H1 (cell line): ENCODE data around the gene CCSER2. TPM values are rescaled to one million over a fixed set of nuclear protein-coding genes. Genes with fewer than 3 reads are reported as not detected.

Experiments used
- CTCF ChIA-PET: fragments of 300-600 bp; sonication (Branson Sonifier 250); formaldehyde crosslinking; loops from one replicate; lab custom pipeline; 2021; ENCODE audit not compliant: partially characterized antibody; lab: Charles Lee
- POLR2A ChIA-PET: fragments of 300-600 bp; sonication (Branson Sonifier 250); formaldehyde crosslinking; loops from one replicate; lab custom pipeline; 2021; ENCODE audit warnings: inconsistent platforms; ENCODE audit not compliant: partially characterized antibody; lab: Charles Lee
- DNase-seq, 2 experiments: peaks; one replicate each; pipeline versions ENCODE4 v3.0.0 to v3.0.0-alpha.2; 2010 to 2022; ENCODE audit warnings: low spot score in 2 of 2, low read depth in 1 of 2, mixed read lengths in 1 of 2
- FAIRE-seq: peaks from 2 replicates; lab custom pipeline; 2011; peaks lifted over from hg19 to GRCh38; lab: Jason Lieb, UNC
- H2AFZ ChIP-seq: 2 replicates; pipeline ENCODE4 v1.8.1; 2012; ENCODE audit warnings: low read length, inconsistent platforms
- H2AK5ac ChIP-seq: 2 replicates; pipeline ENCODE4 v1.6.1; 2013; ENCODE audit warnings: low read depth, low read length
- H2BK120ac ChIP-seq: replicated peaks from 2 replicates; pipeline ENCODE3; 2013; ENCODE audit warnings: low read depth, low read length, inconsistent platforms
- H2BK12ac ChIP-seq: 2 replicates; pipeline ENCODE4 v1.6.1; 2013; ENCODE audit warnings: low read depth, low read length
- H2BK15ac ChIP-seq: 2 replicates; pipeline ENCODE4 v1.6.1; 2013; ENCODE audit warnings: low read length
- H2BK20ac ChIP-seq: 2 replicates; pipeline ENCODE4 v1.6.1; 2013; ENCODE audit warnings: low read length
- H2BK5ac ChIP-seq: 2 replicates; pipeline ENCODE4 v1.6.1; 2013; ENCODE audit warnings: low read depth, low read length
- H3K14ac ChIP-seq: 2 replicates; pipeline ENCODE4 v1.6.1; 2013; ENCODE audit warnings: inconsistent platforms; ENCODE audit not compliant: insufficient read length
- H3K18ac ChIP-seq: 2 replicates; pipeline ENCODE4 v1.6.1; 2013; ENCODE audit warnings: low read length; ENCODE audit errors: extremely low read depth
- H3K23ac ChIP-seq: 2 replicates; pipeline ENCODE4 v1.6.1; 2013; ENCODE audit warnings: inconsistent platforms; ENCODE audit not compliant: insufficient read length
- H3K23me2 ChIP-seq: 2 replicates; pipeline ENCODE4 v1.6.1; 2013; ENCODE audit warnings: low read depth, low read length
- H3K27ac ChIP-seq: 2 replicates; pipeline ENCODE4 v1.6.1; 2011; ENCODE audit warnings: low read depth, low read length, inconsistent platforms
- H3K27me3 ChIP-seq, 4 experiments: replicated peaks in 1 of 4; 1 replicate in 1 of 4; 2 replicates in 3 of 4; pipeline versions ENCODE4 v1.6.1 to v1.8.1; 2011 to 2013; ENCODE audit warnings: low read length in 3 of 4, mild to moderate bottlenecking in 3 of 4, inconsistent platforms in 2 of 4, mixed read lengths in 2 of 4, moderate library complexity in 1 of 4; ENCODE audit not compliant: control insufficient read depth in 3 of 4, insufficient read depth in 3 of 4; ENCODE audit errors: extremely low read depth in 1 of 4
- H3K36me3 ChIP-seq, 4 experiments: 2 replicates each; pipeline versions ENCODE4 v1.6.1 to v1.8.1; 2011 to 2013; ENCODE audit warnings: mild to moderate bottlenecking in 4 of 4, low read length in 3 of 4, moderate library complexity in 2 of 4, control low read depth in 1 of 4, inconsistent platforms in 1 of 4; ENCODE audit not compliant: insufficient read depth in 4 of 4, control insufficient read depth in 2 of 4
- H3K4ac ChIP-seq: replicated peaks from 2 replicates; pipeline ENCODE3; 2013; ENCODE audit warnings: low read length, low read depth, mixed read lengths, inconsistent platforms; ENCODE audit not compliant: insufficient read length
- H3K4me1 ChIP-seq, 4 experiments: replicated peaks in 1 of 4; 1 replicate in 1 of 4; 2 replicates in 3 of 4; pipeline versions ENCODE4 v1.6.1 to v1.8.1; 2011 to 2013; ENCODE audit warnings: low read length in 3 of 4, inconsistent platforms in 2 of 4, mixed read lengths in 1 of 4; ENCODE audit not compliant: insufficient read depth in 4 of 4, control insufficient read depth in 3 of 4
- H3K4me2 ChIP-seq, 2 experiments: 2 replicates each; pipeline versions ENCODE4 v1.6.1 to v1.8.1; 2011 to 2013; ENCODE audit warnings: low read depth in 2 of 2, low read length in 2 of 2, control low read depth in 1 of 2, inconsistent platforms in 1 of 2, mild to moderate bottlenecking in 1 of 2; ENCODE audit not compliant: insufficient read depth in 1 of 2
- H3K4me3 ChIP-seq, 4 experiments: fragments of 200-600, 300-600 bp in 1 of 4; sonication (generic), shearing (Covaris generic), sonication (Bioruptor Twin) in 1 of 4; 2 replicates each; pipeline versions ENCODE4 v1.5.1 to v1.8.1; 2011 to 2016; ENCODE audit warnings: low read length in 4 of 4, low read depth in 3 of 4, control low read depth in 2 of 4, inconsistent platforms in 2 of 4, mild to moderate bottlenecking in 2 of 4, mixed read lengths in 1 of 4, moderate library complexity in 1 of 4; ENCODE audit not compliant: insufficient read depth in 2 of 4; ENCODE audit errors: extremely low read depth in 1 of 4
- H3K56ac ChIP-seq: replicated peaks from 2 replicates; pipeline ENCODE3; 2013; ENCODE audit warnings: low read depth, mild to moderate bottlenecking, mixed read lengths, low read length, inconsistent platforms; ENCODE audit not compliant: insufficient read length
- H3K79me1 ChIP-seq: 2 replicates; pipeline ENCODE4 v1.6.1; 2013; ENCODE audit warnings: low read depth, low read length, control low read depth
- H3K79me2 ChIP-seq, 2 experiments: 2 replicates each; pipeline versions ENCODE4 v1.6.1 to v1.8.1; 2012 to 2013; ENCODE audit warnings: low read length in 2 of 2, mild to moderate bottlenecking in 2 of 2, inconsistent platforms in 1 of 2; ENCODE audit not compliant: insufficient read depth in 2 of 2, control insufficient read depth in 1 of 2
- H3K9ac ChIP-seq, 4 experiments: replicated peaks in 1 of 4; 1 replicate in 1 of 4; 2 replicates in 3 of 4; pipeline versions ENCODE4 v1.6.1 to v1.8.1; 2011 to 2013; ENCODE audit warnings: low read depth in 3 of 4, low read length in 3 of 4, control low read depth in 2 of 4, mild to moderate bottlenecking in 2 of 4, moderate library complexity in 2 of 4, inconsistent platforms in 1 of 4; ENCODE audit errors: extremely low read depth in 1 of 4
- H3K9me3 ChIP-seq, 2 experiments: 2 replicates each; pipeline versions ENCODE4 v1.6.1 to v1.8.1; 2012 to 2013; ENCODE audit warnings: mild to moderate bottlenecking in 2 of 2, moderate library complexity in 2 of 2, control low read depth in 1 of 2, inconsistent platforms in 1 of 2, low read depth in 1 of 2, low read length in 1 of 2, mixed read lengths in 1 of 2; ENCODE audit not compliant: insufficient read depth in 2 of 2
- H4K20me1 ChIP-seq, 2 experiments: replicated peaks in 1 of 2; 2 replicates each; pipeline versions ENCODE3 to v1.8.1; 2011 to 2013; ENCODE audit warnings: inconsistent platforms in 2 of 2, low read length in 2 of 2, mild to moderate bottlenecking in 1 of 2; ENCODE audit not compliant: insufficient read depth in 2 of 2, control insufficient read depth in 1 of 2
- H4K5ac ChIP-seq: 2 replicates; pipeline ENCODE4 v1.6.1; 2013; ENCODE audit warnings: low read length, low read depth, mixed read lengths, inconsistent platforms; ENCODE audit not compliant: insufficient read length
- H4K8ac ChIP-seq: 2 replicates; pipeline ENCODE4 v1.8.0; 2013; ENCODE audit warnings: mild to moderate bottlenecking, moderate library complexity, low read length, inconsistent platforms; ENCODE audit not compliant: insufficient read depth; ENCODE audit errors: extremely low read depth
- H4K91ac ChIP-seq: replicated peaks from 2 replicates; pipeline ENCODE3; 2013; ENCODE audit warnings: low read length, mixed read lengths, inconsistent platforms; ENCODE audit not compliant: insufficient read length
- ASH2L ChIP-seq: fragments of 200-600, 300-600 bp; sonication (generic); IDR thresholded peaks from one replicate; pipeline ENCODE4 v1.7.1; 2017; ENCODE audit warnings: low read length
- CBX5 ChIP-seq: fragments of 300-800, 300-1000 bp; sonication (generic); IDR thresholded peaks from 2 replicates; pipeline ENCODE4 v1.7.1; 2016; ENCODE audit warnings: antibody characterized with exemption, low read length, low read depth
- CHD1 ChIP-seq: IDR thresholded peaks from 2 replicates; pipeline ENCODE4 v1.6.1; 2012; ENCODE audit warnings: low read depth, low read length, improper control_type of control experiment
- GTF2F1 ChIP-seq: IDR thresholded peaks from 2 replicates; pipeline ENCODE4 v1.6.1; 2012; ENCODE audit warnings: low read depth, low read length, improper control_type of control experiment, borderline replicate concordance
- HDAC2 ChIP-seq, 2 experiments: fragments of 300-600 bp in 1 of 2; sonication (generic) in 1 of 2; IDR thresholded peaks; 2 replicates each; pipeline ENCODE4 v1.6.1; 2011 to 2012; ENCODE audit warnings: low read depth in 2 of 2, low read length in 2 of 2, mild to moderate bottlenecking in 2 of 2, moderate library complexity in 2 of 2, borderline replicate concordance in 1 of 2, inconsistent platforms in 1 of 2
- HDAC6 ChIP-seq: IDR thresholded peaks from one replicate; pipeline ENCODE4 v1.7.1; 2012; ENCODE audit warnings: low read depth, mild to moderate bottlenecking, inconsistent platforms, low read length, moderate library complexity
- RNF2 ChIP-seq: fragments of 200-900, 300-1000 bp; sonication (generic); IDR thresholded peaks from 2 replicates; pipeline ENCODE4 v1.7.1; 2016; ENCODE audit warnings: borderline replicate concordance, low read depth, mild to moderate bottlenecking, antibody characterized with exemption, low read length; ENCODE audit not compliant: poor library complexity, severe bottlenecking; ENCODE audit errors: missing control alignments
- SIX5 ChIP-seq: IDR thresholded peaks from 2 replicates; pipeline ENCODE4 v1.6.1; 2011; ENCODE audit warnings: mild to moderate bottlenecking, low read depth, low read length
- TAF1 ChIP-seq: IDR thresholded peaks from 2 replicates; pipeline ENCODE4 v1.6.1; 2011; ENCODE audit warnings: mild to moderate bottlenecking, low read depth, low read length
- TBP ChIP-seq: IDR thresholded peaks from 2 replicates; pipeline ENCODE4 v1.6.1; 2011; ENCODE audit warnings: low read depth, low read length, improper control_type of control experiment
- TEAD4 ChIP-seq: IDR thresholded peaks from 2 replicates; pipeline ENCODE4 v1.6.1; 2012; ENCODE audit warnings: low read depth, low read length, inconsistent platforms, mixed read lengths
- WGBS, 2 experiments: shearing (Covaris generic) in 1 of 2; methylation state at CpG; one replicate each; pipeline versions ENCODE4 v1.1.6 to v1.1.7; 2013 to 2015; ENCODE audit warnings: low lambda C conversion rate in 2 of 2, mixed read lengths in 2 of 2, inconsistent platforms in 1 of 2, low coverage in 1 of 2, missing lambda C conversion rate in 1 of 2; ENCODE audit not compliant: insufficient replicate concordance in 2 of 2, insufficient coverage in 1 of 2, insufficient read length in 1 of 2; ENCODE audit errors: extremely low coverage in 1 of 2, missing lambda C conversion rate in 1 of 2; 5-methylcytosine and 5-hydroxymethylcytosine counted together
- polyA plus RNA-seq, 7 experiments: library from polyadenylated mRNA; depleted of rRNA in 3 of 7; stranded (reverse) in 5 of 7; unstranded in 2 of 7; fragments of >200 nt in 5 of 7; fragments of 200-250 nt in 2 of 7; gene quantifications; 1 replicate in 5 of 7; 2 replicates in 1 of 7; 4 replicates in 1 of 7; pipeline versions ENCODE4 v1.2.1 to v1.2.3, GENCODE V29; 2011 to 2013; ENCODE audit warnings: missing spikeins in 2 of 7, mixed read lengths in 2 of 7
- total RNA-seq: library from RNA; stranded (reverse); fragmentation: NEBNext Ultra II Directional; extraction: Animal tissue kit (Norgen Biotek cat#: 25700); gene quantifications from 2 replicates; pipeline ENCODE4 v1.2.1, GENCODE V29; 2021
- TF ChIP-seq, protein P1 (sequence below), 3 experiments: IDR thresholded peaks; 1 replicate in 2 of 3; 2 replicates in 1 of 3; pipeline versions ENCODE4 v1.5.1 to v1.6.1; 2011; ENCODE audit warnings: low read length in 3 of 3, mild to moderate bottlenecking in 3 of 3, inconsistent platforms in 2 of 3, low read depth in 1 of 3, moderate library complexity in 1 of 3; ENCODE audit not compliant: insufficient read depth in 1 of 3; ENCODE audit errors: control extremely low read depth in 1 of 3

Gene CCSER2
- total and polyA plus RNA-seq, 2 of the 8 experiments (the other 6 are each of a cell fraction or from before 2014, with no cell fraction given) = 6.9 to 30.5 TPM

GRCh38 chr10:84531396-84531795 is 203.0 kb downstream of the CCSER2 start:
- Histone ChIP-seq H2BK5ac (no peak overlapping the region), H2AFZ (no peak overlapping the region), H3K4me2 (no peak overlapping the region), H3K36me3 (no peaks in the 10 kb centered on the region; a peak in 1 of 8 replicates), H3K4me1 (peaks cover 0 to under 1% (median 0%) of the 10 kb centered on the region in 4 experiments; a peak in 1 of 7 replicates), H3K4ac (no peak overlapping the region), H3K9ac (no peak overlapping the region), H3K79me1 (no peaks in the 10 kb centered on the region), H2BK15ac (no peak overlapping the region), H4K91ac (no peak overlapping the region), H3K14ac (no peak overlapping the region), H3K18ac (no peak overlapping the region), H3K23ac (no peak overlapping the region), H2BK12ac (no peak overlapping the region), H3K23me2 (no peaks in the 10 kb centered on the region), H2BK20ac (no peak overlapping the region), H3K9me3 (peaks cover 0 to 2% of the 10 kb centered on the region in 2 experiments; a peak in 2 of 4 replicates), H3K79me2 (no peaks in the 10 kb centered on the region), H3K27me3 (no peaks in the 10 kb centered on the region), H4K5ac (no peak overlapping the region), H2BK120ac (no peak overlapping the region), H2AK5ac (no peak overlapping the region), H3K27ac (no peak overlapping the region), H3K56ac (no peak overlapping the region), H4K8ac (no peak overlapping the region), H3K4me3 (no peak overlapping the region), H4K20me1 (no peaks in the 10 kb centered on the region)
- CTCF ChIA-PET = interaction anchor here (0.9 to 26.4 kb wide), 8 partner anchors 9 to 295 kb away, joined by 3 to 558 read pairs (median 6); no protein-coding TSS in a partner anchor
- POLR2A ChIA-PET = no interaction called here
- FAIRE-seq (no peak), DNase-seq (no peak)
- WGBS, 2 experiments = 91% methylated on average over 2 of the region's 2 CpGs; no CpG with 5 or more reads in 1 of the 2 experiments
- TF ChIP-seq, protein P1, sequence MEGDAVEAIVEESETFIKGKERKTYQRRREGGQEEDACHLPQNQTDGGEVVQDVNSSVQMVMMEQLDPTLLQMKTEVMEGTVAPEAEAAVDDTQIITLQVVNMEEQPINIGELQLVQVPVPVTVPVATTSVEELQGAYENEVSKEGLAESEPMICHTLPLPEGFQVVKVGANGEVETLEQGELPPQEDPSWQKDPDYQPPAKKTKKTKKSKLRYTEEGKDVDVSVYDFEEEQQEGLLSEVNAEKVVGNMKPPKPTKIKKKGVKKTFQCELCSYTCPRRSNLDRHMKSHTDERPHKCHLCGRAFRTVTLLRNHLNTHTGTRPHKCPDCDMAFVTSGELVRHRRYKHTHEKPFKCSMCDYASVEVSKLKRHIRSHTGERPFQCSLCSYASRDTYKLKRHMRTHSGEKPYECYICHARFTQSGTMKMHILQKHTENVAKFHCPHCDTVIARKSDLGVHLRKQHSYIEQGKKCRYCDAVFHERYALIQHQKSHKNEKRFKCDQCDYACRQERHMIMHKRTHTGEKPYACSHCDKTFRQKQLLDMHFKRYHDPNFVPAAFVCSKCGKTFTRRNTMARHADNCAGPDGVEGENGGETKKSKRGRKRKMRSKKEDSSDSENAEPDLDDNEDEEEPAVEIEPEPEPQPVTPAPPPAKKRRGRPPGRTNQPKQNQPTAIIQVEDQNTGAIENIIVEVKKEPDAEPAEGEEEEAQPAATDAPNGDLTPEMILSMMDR (IDR thresholded peaks at IDR 0.05; ENCODE audit: control extremely low read depth in 1 of 3, insufficient read depth in 1 of 3, low read depth in 1 of 3, low read length in 3 of 3) = no peak
- TF ChIP-seq TAF1 (no peak), GTF2F1 (no peak), ASH2L (no peak), RNF2 (no peak), HDAC2 (IDR thresholded peaks at IDR 0.05; ENCODE audit: borderline replicate concordance in 1 of 2, low read depth in 2 of 2, low read length in 2 of 2) (no peak), SIX5 (no peak), TEAD4 (no peak), CHD1 (no peak), TBP (no peak), CBX5 (no peak), HDAC6 (no peak)
